ENCODE measurements around the gene ASB18.

The ASB18 gene

GRCh38 chr2:236178890-236179235, 85.3 kb downstream of the ASB18 start:
- Histone ChIP-seq H4K20me1 (ENCODE audit: control insufficient read depth, insufficient read depth, low read depth, low read length) (no peaks in the 10 kb centered on the region), H3K9me2 (replicated peaks; ENCODE audit: control insufficient read depth, low read length) (no peaks in the 10 kb centered on the region), H3K79me2 (ENCODE audit: control insufficient read depth, low read length) (no peaks in the 10 kb centered on the region), H3K36me3 (ENCODE audit: control insufficient read depth, low read length) (no peaks in the 10 kb centered on the region), H3K4me1 (ENCODE audit: control insufficient read depth, low read length) (no peaks in the 10 kb centered on the region), H3K4me2 (ENCODE audit: low read length) (no peak overlapping the region), H3K9me3 (ENCODE audit: control insufficient read depth, insufficient read depth, low read length) (no peaks in the 10 kb centered on the region), H3K27ac (ENCODE audit: low read depth, low read length) (no peak overlapping the region), H3F3A (ENCODE audit: control insufficient read depth, insufficient read depth) (no peaks in the 10 kb centered on the region), H3K4me3 (ENCODE audit: low read length) (no peak overlapping the region), H3K27me3 (ENCODE audit: control insufficient read depth, low read length) (no peaks in the 10 kb centered on the region)
- TF ChIP-seq CTCF (IDR thresholded peaks at IDR 0.05; ENCODE audit: low read depth, low read length, poor library complexity, severe bottlenecking) (no peak), EZH2phosphoT487 (IDR thresholded peaks at IDR 0.05; ENCODE audit: borderline replicate concordance, low read length) (no peak)

DNA sequence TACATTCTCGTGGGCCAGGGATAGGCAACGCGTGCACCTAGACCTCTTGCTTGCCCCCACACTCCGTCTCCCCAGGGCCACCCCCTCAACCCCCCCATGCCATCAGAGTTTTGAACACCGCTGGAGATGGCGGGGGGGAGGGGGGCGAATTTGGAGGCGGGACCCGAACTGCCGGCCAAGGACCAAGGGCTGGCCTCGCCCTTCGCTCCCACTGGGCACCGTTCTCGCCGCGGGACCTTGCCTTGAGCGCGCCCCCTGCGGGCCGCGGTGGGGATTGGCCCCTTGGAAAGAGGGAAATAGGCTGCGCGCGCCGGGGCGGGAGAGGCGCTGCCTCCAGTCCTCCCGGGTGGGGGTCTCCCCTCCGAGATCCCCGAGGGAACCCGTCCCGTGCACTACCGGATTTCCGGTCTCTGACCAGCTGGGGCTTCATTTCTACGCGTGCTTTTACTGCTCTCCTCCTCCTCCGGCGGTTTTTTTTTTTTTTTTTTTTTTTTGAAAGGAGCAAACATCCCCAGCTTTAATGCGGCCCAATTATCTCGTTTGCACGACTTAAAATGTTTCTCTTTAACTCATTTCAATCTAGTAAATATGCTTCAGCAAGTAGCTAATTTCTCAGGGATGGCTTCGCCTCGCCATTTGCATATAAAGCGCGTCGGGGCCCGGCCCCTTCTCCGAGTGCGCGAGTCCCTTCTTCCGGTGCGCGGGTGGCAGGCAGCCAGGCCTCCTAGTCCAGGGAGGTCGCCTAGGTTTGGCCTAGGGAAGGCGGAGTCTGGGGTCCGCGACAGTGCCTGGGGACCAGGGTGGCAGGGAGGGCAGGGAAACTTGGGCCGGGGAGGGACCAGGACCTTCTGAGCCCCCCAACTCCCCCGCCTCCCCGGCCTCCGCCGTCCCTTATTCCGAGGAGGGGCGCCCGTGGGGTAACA, 86.0 kb downstream of the ASB18 start:
- Histone ChIP-seq H4K20me1 (ENCODE audit: control insufficient read depth, insufficient read depth, low read depth, low read length) (no peaks in the 10 kb centered on the region), H3K9me3 (ENCODE audit: control insufficient read depth, insufficient read depth, low read length) (no peaks in the 10 kb centered on the region), H3K4me2 (ENCODE audit: low read length) (no peak overlapping the region), H3K4me1 (ENCODE audit: control insufficient read depth, low read length) (no peaks in the 10 kb centered on the region), H3K27me3 (ENCODE audit: control insufficient read depth, low read length) (no peaks in the 10 kb centered on the region), H3K9me2 (replicated peaks; ENCODE audit: control insufficient read depth, low read length) (no peaks in the 10 kb centered on the region), H3K36me3 (ENCODE audit: control insufficient read depth, low read length) (no peaks in the 10 kb centered on the region), H3K27ac (ENCODE audit: low read depth, low read length) (no peak overlapping the region), H3F3A (ENCODE audit: control insufficient read depth, insufficient read depth) (no peaks in the 10 kb centered on the region), H3K4me3 (ENCODE audit: low read length) (no peak overlapping the region), H3K79me2 (ENCODE audit: control insufficient read depth, low read length) (no peaks in the 10 kb centered on the region)
- TF ChIP-seq EZH2phosphoT487 (IDR thresholded peaks at IDR 0.05; ENCODE audit: borderline replicate concordance, low read length), result no peak
- no peak for TF ChIP-seq CTCF (IDR thresholded peaks at IDR 0.05; ENCODE audit: low read depth, low read length, poor library complexity, severe bottlenecking)

GRCh38 chr2:236177604-236177966, 86.6 kb downstream of the ASB18 start:
- Histone ChIP-seq H3K9me3 (ENCODE audit: control insufficient read depth, insufficient read depth, low read length) (no peaks in the 10 kb centered on the region), H3K4me1 (ENCODE audit: control insufficient read depth, low read length) (no peaks in the 10 kb centered on the region), H3F3A (ENCODE audit: control insufficient read depth, insufficient read depth) (no peaks in the 10 kb centered on the region), H3K27me3 (ENCODE audit: control insufficient read depth, low read length) (no peaks in the 10 kb centered on the region), H3K27ac (ENCODE audit: low read depth, low read length) (no peak overlapping the region), H3K79me2 (ENCODE audit: control insufficient read depth, low read length) (no peaks in the 10 kb centered on the region), H3K36me3 (ENCODE audit: control insufficient read depth, low read length) (no peaks in the 10 kb centered on the region), H3K4me2 (ENCODE audit: low read length) (no peak overlapping the region), H3K9me2 (replicated peaks; ENCODE audit: control insufficient read depth, low read length) (no peaks in the 10 kb centered on the region), H4K20me1 (ENCODE audit: control insufficient read depth, insufficient read depth, low read depth, low read length) (no peaks in the 10 kb centered on the region), H3K4me3 (ENCODE audit: low read length) (no peak overlapping the region)
- TF ChIP-seq EZH2phosphoT487 (IDR thresholded peaks at IDR 0.05; ENCODE audit: borderline replicate concordance, low read length), result no peak
- no peak for TF ChIP-seq CTCF (IDR thresholded peaks at IDR 0.05; ENCODE audit: low read depth, low read length, poor library complexity, severe bottlenecking)
